Measurements from ENCODE around the gene MSMP. TPM values are rescaled to one million over a fixed set of nuclear protein-coding genes. Genes with fewer than 3 reads are reported as not detected.

Gene MSMP
- total and polyA plus RNA-seq, 7 donors, result 0.57 TPM; not detected in 6

DNA sequence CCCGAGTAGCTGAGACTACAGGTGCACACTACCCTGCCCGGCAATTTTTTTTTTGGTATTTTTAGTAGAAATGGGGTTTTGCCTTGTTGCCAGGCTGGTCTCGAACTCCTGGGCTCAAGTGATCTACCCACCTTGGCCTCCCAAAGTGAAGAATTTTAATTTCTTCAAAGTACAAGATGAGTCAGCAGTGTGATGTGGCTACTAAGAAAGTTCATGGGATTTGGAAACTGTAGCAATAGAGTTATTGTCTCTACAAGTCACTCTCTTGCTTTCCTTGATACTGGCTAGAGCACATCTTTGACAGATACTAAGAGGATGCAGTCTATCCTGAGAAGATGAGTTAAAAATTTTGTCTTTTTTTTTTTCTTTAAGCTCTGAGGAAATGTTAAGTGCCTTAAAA, 20.0 kb downstream of the MSMP start:
- peak overlapping the region; percentile 97 to 99 (median 98) for H3K27ac ChIP-seq
- no peak for DNase-seq
- peaks cover 0 to 45% (median 36%) of the 10 kb centered on the region in 4 donors for H3K4me1 ChIP-seq
- 91 to 93% methylated on average over 3 of the region's 3 CpGs for WGBS, 2 donors
- intact Hi-C loops (cut with DNase I), result loop anchor here (5.0 kb wide), 1 partner anchor 127 kb away; the partner anchor contains the start of gene TESK1
- no peaks in the 10 kb centered on the region for H3K27me3 ChIP-seq
- H3K4me3 ChIP-seq, result no peak overlapping the region
- no peak for TF ChIP-seq EP300 (IDR thresholded peaks at IDR 0.05)
- TF ChIP-seq POLR2A (IDR thresholded peaks at IDR 0.05), result no peak
- TF ChIP-seq, protein P1, sequence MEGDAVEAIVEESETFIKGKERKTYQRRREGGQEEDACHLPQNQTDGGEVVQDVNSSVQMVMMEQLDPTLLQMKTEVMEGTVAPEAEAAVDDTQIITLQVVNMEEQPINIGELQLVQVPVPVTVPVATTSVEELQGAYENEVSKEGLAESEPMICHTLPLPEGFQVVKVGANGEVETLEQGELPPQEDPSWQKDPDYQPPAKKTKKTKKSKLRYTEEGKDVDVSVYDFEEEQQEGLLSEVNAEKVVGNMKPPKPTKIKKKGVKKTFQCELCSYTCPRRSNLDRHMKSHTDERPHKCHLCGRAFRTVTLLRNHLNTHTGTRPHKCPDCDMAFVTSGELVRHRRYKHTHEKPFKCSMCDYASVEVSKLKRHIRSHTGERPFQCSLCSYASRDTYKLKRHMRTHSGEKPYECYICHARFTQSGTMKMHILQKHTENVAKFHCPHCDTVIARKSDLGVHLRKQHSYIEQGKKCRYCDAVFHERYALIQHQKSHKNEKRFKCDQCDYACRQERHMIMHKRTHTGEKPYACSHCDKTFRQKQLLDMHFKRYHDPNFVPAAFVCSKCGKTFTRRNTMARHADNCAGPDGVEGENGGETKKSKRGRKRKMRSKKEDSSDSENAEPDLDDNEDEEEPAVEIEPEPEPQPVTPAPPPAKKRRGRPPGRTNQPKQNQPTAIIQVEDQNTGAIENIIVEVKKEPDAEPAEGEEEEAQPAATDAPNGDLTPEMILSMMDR (IDR thresholded peaks at IDR 0.05), result no peak
- TF ChIP-seq POLR2AphosphoS5 (IDR thresholded peaks at IDR 0.05), result no peak
- no peaks in the 10 kb centered on the region for H3K9me3 ChIP-seq
- peaks cover 30 to 47% (median 45%) of the 10 kb centered on the region in 4 donors for H3K36me3 ChIP-seq

DNA sequence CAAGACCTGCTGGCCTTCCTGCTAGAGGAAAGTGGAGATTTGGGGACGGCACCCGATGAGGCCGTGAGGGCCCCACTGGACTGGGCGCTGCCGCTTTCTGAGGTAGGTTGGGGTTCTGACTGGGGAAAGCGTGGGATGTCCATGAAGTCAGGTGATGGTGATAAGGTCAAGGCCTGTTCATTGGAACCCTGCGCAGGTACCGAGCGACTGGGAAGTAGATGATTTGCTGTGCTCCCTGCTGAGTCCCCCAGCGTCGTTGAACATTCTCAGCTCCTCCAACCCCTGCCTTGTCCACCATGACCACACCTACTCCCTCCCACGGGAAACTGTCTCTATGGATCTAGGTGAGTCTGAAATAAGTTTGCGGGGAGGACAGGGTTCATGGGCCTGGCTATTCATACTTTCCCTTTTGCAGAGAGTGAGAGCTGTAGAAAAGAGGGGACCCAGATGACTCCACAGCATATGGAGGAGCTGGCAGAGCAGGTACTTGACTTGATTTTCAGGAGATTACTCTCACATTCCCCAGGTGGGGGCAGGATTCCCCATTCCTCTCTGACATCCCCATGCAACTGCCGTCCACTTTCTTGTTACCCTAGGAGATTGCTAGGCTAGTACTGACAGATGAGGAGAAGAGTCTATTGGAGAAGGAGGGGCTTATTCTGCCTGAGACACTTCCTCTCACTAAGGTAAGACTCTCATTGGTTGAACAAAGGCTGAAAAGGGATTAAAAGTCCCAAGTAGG, 21.1 kb downstream of the MSMP start:
- intact Hi-C loops (cut with DNase I), result loop anchor here (5.0 kb wide), 1 partner anchor 126 kb away; the partner anchor contains the start of gene TESK1
- TF ChIP-seq POLR2AphosphoS5 (IDR thresholded peaks at IDR 0.05) (no peak), EP300 (IDR thresholded peaks at IDR 0.05) (no peak), POLR2A (IDR thresholded peaks at IDR 0.05) (no peak)
- TF ChIP-seq, protein P1 (IDR thresholded peaks at IDR 0.05), result no peak
- 0 to 2% methylated on average over 14 of the region's 14 CpGs for WGBS, 2 donors
- Histone ChIP-seq H3K36me3 (peaks cover 19 to 36% (median 34%) of the 10 kb centered on the region in 4 donors), H3K27ac (peak overlapping the region; percentile 97 to 99 (median 98)), H3K9me3 (no peaks in the 10 kb centered on the region), H3K4me1 (peaks cover 0 to 57% (median 47%) of the 10 kb centered on the region in 4 donors), H3K27me3 (no peaks in the 10 kb centered on the region), H3K4me3 (peak overlapping the region; percentile 80 to 86 (median 82))
- no peak for DNase-seq

DNA sequence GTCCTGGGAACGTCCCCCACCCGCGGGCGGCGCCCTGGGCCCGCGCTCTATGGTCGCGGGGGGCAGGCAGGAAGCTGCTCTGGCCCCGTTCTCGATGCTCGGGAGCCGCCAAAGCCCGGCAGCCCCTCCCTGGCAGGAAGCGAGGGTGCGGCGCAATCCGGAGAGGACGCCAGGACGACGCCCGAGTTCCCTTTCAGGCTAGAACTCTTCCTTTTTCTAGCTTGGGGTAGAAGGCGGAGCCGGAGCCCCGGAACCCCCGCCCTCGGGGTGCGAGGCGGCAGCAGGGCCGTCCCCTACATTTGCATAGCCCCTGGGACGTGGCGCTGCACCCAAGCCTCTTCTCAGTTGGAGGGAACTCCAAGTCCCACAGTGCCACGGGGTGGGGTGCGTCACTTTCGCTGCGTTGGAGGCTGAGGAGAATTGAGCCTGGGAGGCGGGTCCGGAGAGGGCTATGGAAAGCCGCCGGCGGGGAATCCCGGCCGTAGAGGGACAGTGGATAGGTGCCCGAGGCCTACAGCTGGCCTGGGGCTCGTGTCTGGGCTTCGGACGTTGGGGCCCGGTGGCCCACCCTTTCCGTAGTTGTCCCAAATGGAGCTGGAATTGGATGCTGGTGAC, 21.8 kb downstream of the MSMP start, which contains the start of the genes CREB3 and TLN1:
TSS of gene CREB3 (plus strand) at position 482 of the 615 bp plus-strand sequence. CDS start at position 589, 107 bp downstream.
TSS of gene TLN1 (minus strand) at position 11 of the 615 bp plus-strand sequence. CDS start 6,501 bp downstream, outside the sequence.
- peak in 2 of 4 donors; percentile 4 to 77 for TF ChIP-seq EP300 (IDR thresholded peaks at IDR 0.05)
- peak; percentile 89 to 96 (median 92) for TF ChIP-seq POLR2AphosphoS5 (IDR thresholded peaks at IDR 0.05)
- TF ChIP-seq POLR2A (IDR thresholded peaks at IDR 0.05), result peak; percentile 73 to 91
- TF ChIP-seq, protein P1 (IDR thresholded peaks at IDR 0.05), result no peak
- peak within 1 kb of the TSS; percentile 97 to 99 (median 98) for H3K27ac ChIP-seq
- H3K4me3 ChIP-seq, result peak within 1 kb of the TSS; percentile 80 to 86 (median 82)
- peaks cover 13 to 29% (median 27%) of the 10 kb centered on the region in 4 donors for H3K36me3 ChIP-seq
- peaks cover 0 to 63% (median 54%) of the 10 kb centered on the region in 4 donors for H3K4me1 ChIP-seq
- DNase-seq, result peak; percentile 100
- no peaks in the 10 kb centered on the region for H3K9me3 ChIP-seq
- intact Hi-C loops (cut with DNase I), result loop anchor here (5.0 kb wide), 1 partner anchor 125 kb away; the partner anchor contains the start of gene TESK1
- WGBS, 2 donors, result 0 to 1% methylated on average over 49 of the region's 49 CpGs
- no peaks in the 10 kb centered on the region for H3K27me3 ChIP-seq

DNA sequence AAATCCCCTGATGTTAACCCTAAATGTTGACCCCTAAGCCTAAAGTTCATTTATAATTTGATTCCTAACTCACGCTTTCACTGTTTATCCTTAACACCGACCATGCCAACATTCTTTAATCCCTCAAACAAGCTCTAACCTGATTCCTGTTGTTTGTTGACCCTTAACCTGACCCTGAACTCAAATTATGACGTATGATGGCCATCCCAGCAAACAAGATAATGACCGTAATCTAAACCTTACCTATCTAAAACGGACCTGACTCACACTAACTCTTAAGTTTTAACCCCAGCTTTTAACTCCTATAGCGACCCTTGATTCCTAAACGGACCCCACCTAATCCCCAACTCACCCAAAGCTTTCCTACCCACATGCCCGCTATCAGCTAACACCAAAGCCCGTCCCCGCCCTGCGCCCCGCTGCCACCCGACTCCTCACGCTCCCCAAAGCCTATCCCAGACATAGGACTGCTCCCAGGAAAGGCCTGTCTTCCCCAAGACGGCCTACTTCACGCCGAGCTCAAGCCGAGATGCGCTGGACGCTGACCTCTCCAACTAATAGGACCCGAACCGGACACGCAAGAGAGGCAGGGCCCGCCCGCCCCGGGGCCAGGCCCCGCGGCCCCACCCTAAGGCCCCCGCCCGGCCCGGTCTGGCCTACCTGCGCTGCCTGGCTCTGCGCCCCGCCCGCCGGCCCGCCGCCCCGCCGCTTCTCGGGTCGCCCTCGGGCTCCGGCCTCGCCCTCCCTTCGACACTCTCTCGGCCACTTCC, 22.5 kb downstream of the MSMP start:
- H3K27me3 ChIP-seq, result no peaks in the 10 kb centered on the region
- TF ChIP-seq POLR2AphosphoS5 (IDR thresholded peaks at IDR 0.05) (no peak), EP300 (IDR thresholded peaks at IDR 0.05) (peak in 1 of 4 donors; percentile 7), POLR2A (IDR thresholded peaks at IDR 0.05) (peak in 1 of 2 donors; percentile 20)
- TF ChIP-seq, protein P1 (IDR thresholded peaks at IDR 0.05), result no peak
- intact Hi-C loops (cut with DNase I), result loop anchor here (5.0 kb wide), 1 partner anchor 124 kb away; the partner anchor contains the start of gene TESK1
- peaks cover 7 to 23% (median 20%) of the 10 kb centered on the region in 4 donors for H3K36me3 ChIP-seq
- WGBS, 2 donors, result 1% methylated on average over 47 of the region's 47 CpGs
- peak overlapping the region; percentile 97 to 99 (median 98) for H3K27ac ChIP-seq
- H3K9me3 ChIP-seq, result no peaks in the 10 kb centered on the region
- peak overlapping the region; percentile 80 to 86 (median 82) for H3K4me3 ChIP-seq
- H3K4me1 ChIP-seq, result peaks cover 0 to 70% (median 61%) of the 10 kb centered on the region in 4 donors
- DNase-seq, result no peak
